ENCODE measurements around the gene POLR2J3.
"Not testable (repeated sequence)": the region's sequence is repeated elsewhere in the genome, so short reads cannot be mapped to it uniquely, and the experiment has no call there.

GRCh38 chr7:102602317-102602716 is 29.9 kb upstream of the POLR2J3 start:
- not testable (repeated sequence) for TF ChIP-seq CTCF, POLR2A (IDR thresholded peaks at IDR 0.05)
